ENCODE data around the gene HELZ. TPM values are rescaled to one million over a fixed set of nuclear protein-coding genes. Genes with fewer than 3 reads are reported as not detected.

HELZ gene
- total and polyA plus RNA-seq, 2 donors (not counting 1 experiment from before 2014, with no cell fraction given): 18.9 to 28.1 TPM

DNA sequence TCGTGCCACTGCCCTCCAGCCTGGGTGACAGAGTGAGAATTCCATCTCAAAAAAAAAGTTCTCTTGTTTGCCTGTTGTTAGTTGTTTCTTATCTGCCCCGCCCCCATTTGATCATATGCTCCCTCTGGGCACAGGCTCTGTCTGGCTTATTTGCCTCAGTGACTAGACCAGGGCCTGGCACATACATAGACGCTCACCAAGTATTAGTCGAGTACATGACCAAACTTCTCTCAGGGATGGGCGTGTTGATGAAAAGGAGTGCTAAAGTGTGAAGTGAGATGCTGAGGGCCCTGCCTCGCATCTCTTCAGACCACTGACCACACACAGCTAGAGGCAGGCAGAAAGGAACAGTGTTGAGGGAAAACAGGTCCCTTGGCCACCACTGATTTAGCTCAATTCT is 3.3 kb upstream of the HELZ start:
- Histone ChIP-seq H3K9me3 (ENCODE audit: control insufficient read depth, insufficient read depth, low read depth, low read length) (no peaks in the 10 kb centered on the region), H3K9ac (ENCODE audit: insufficient read depth, low read length) (no peak overlapping the region), H3K36me3 (ENCODE audit: control insufficient read depth, insufficient read depth, low read length) (no peaks in the 10 kb centered on the region), H4K20me1 (ENCODE audit: control insufficient read depth, extremely low read depth, insufficient read depth, low read length) (no peaks in the 10 kb centered on the region), H3K4me3 (replicated peaks in 1 of 4; ENCODE audit: control extremely low read depth in 1 of 4, insufficient read depth in 1 of 4, low read depth in 3 of 4, low read length in 4 of 4) (no peak overlapping the region), H3K4me1 (ENCODE audit: control insufficient read depth, extremely low read depth, insufficient read depth, low read length) (peaks cover 5% of the 10 kb centered on the region), H3K4me2 (ENCODE audit: extremely low read depth, insufficient read depth, low read length) (no peak overlapping the region), H3K79me2 (ENCODE audit: control insufficient read depth, insufficient read depth, low read length) (peaks cover 15% of the 10 kb centered on the region), H2AFZ (ENCODE audit: low read length) (no peak overlapping the region), H3K27me3 (ENCODE audit: control insufficient read depth, insufficient read depth, low read length) (no peaks in the 10 kb centered on the region), H3K27ac (ENCODE audit: insufficient read depth, low read length) (no peak overlapping the region)
- no peak for DNase-seq (ENCODE audit: low read depth in 2 of 2)
- TF ChIP-seq EZH2 (IDR thresholded peaks at IDR 0.05; ENCODE audit: low read length, missing control alignments) (no peak), CTCF (conservative IDR thresholded peaks at IDR 0.05 in 1 of 2, IDR thresholded peaks at IDR 0.05 in 1 of 2; ENCODE audit: low read depth in 1 of 2, low read length in 2 of 2) (no peak)

GRCh38 chr17:67247416-67247900 is 2.5 kb upstream of the HELZ start:
- Histone ChIP-seq H3K4me2 (ENCODE audit: extremely low read depth, insufficient read depth, low read length) (no peak overlapping the region), H3K4me1 (ENCODE audit: control insufficient read depth, extremely low read depth, insufficient read depth, low read length) (peaks cover 6% of the 10 kb centered on the region), H3K27me3 (ENCODE audit: control insufficient read depth, insufficient read depth, low read length) (no peaks in the 10 kb centered on the region), H3K4me3 (replicated peaks in 1 of 4; ENCODE audit: control extremely low read depth in 1 of 4, insufficient read depth in 1 of 4, low read depth in 3 of 4, low read length in 4 of 4) (no peak overlapping the region), H4K20me1 (ENCODE audit: control insufficient read depth, extremely low read depth, insufficient read depth, low read length) (no peaks in the 10 kb centered on the region), H3K36me3 (ENCODE audit: control insufficient read depth, insufficient read depth, low read length) (no peaks in the 10 kb centered on the region), H3K27ac (ENCODE audit: insufficient read depth, low read length) (no peak overlapping the region), H3K79me2 (ENCODE audit: control insufficient read depth, insufficient read depth, low read length) (peaks cover 23% of the 10 kb centered on the region), H3K9me3 (ENCODE audit: control insufficient read depth, insufficient read depth, low read depth, low read length) (no peaks in the 10 kb centered on the region), H2AFZ (ENCODE audit: low read length) (no peak overlapping the region), H3K9ac (ENCODE audit: insufficient read depth, low read length) (no peak overlapping the region)
- no peak for DNase-seq (ENCODE audit: low read depth in 2 of 2)
- TF ChIP-seq CTCF (conservative IDR thresholded peaks at IDR 0.05 in 1 of 2, IDR thresholded peaks at IDR 0.05 in 1 of 2; ENCODE audit: low read depth in 1 of 2, low read length in 2 of 2): no peak
- TF ChIP-seq EZH2 (IDR thresholded peaks at IDR 0.05; ENCODE audit: low read length, missing control alignments): no peak

- peak in 1 of 2 donors; percentile 73 for DNase-seq (ENCODE audit: low read depth in 2 of 2)
- no peaks in the 10 kb centered on the region for H3K9me3 ChIP-seq (ENCODE audit: control insufficient read depth, insufficient read depth, low read depth, low read length)
- no peaks in the 10 kb centered on the region for H3K36me3 ChIP-seq (ENCODE audit: control insufficient read depth, insufficient read depth, low read length)
- H3K4me2 ChIP-seq (ENCODE audit: extremely low read depth, insufficient read depth, low read length): no peak overlapping the region
- TF ChIP-seq EZH2 (IDR thresholded peaks at IDR 0.05; ENCODE audit: low read length, missing control alignments) (no peak), CTCF (conservative IDR thresholded peaks at IDR 0.05 in 1 of 2, IDR thresholded peaks at IDR 0.05 in 1 of 2; ENCODE audit: low read depth in 1 of 2, low read length in 2 of 2) (no peak)
- H3K9ac ChIP-seq (ENCODE audit: insufficient read depth, low read length): no peak overlapping the region
- peaks cover 24% of the 10 kb centered on the region for H3K79me2 ChIP-seq (ENCODE audit: control insufficient read depth, insufficient read depth, low read length)
- no peaks in the 10 kb centered on the region for H3K27me3 ChIP-seq (ENCODE audit: control insufficient read depth, insufficient read depth, low read length)
- H3K4me3 ChIP-seq (replicated peaks in 1 of 4; ENCODE audit: control extremely low read depth in 1 of 4, insufficient read depth in 1 of 4, low read depth in 3 of 4, low read length in 4 of 4): peak overlapping the region in 2 of 4 experiments; percentile 42 to 90
- H3K4me1 ChIP-seq (ENCODE audit: control insufficient read depth, extremely low read depth, insufficient read depth, low read length): peaks cover 6% of the 10 kb centered on the region
- no peaks in the 10 kb centered on the region for H4K20me1 ChIP-seq (ENCODE audit: control insufficient read depth, extremely low read depth, insufficient read depth, low read length)
- no peak overlapping the region for H2AFZ ChIP-seq (ENCODE audit: low read length)
- H3K27ac ChIP-seq (ENCODE audit: insufficient read depth, low read length): no peak overlapping the region
These were observed 1.8 kb upstream of the HELZ start for GRCh38 chr17:67246653-67247415.

All from fibroblast of lung (primary cell).